A673 (cell line): ENCODE data around the gene EGLN2. TPM values are rescaled to one million over a fixed set of nuclear protein-coding genes. Genes with fewer than 3 reads are reported as not detected.
"Not testable (repeated sequence)": the region's sequence is repeated elsewhere in the genome, so short reads cannot be mapped to it uniquely, and the experiment has no call there.

Experiments
- BruUV-seq: library from RNA; stranded (reverse); fragments of 400-500 nt; replicated peaks from 2 replicates; lab custom pipeline; 2021; lab: Mats Ljungman, UMichigan
- CTCF ChIA-PET: fragments of 300-600 bp; sonication (Branson Sonifier 250); formaldehyde crosslinking; loops from one replicate; lab custom pipeline; 2022; ENCODE audit warnings: antibody characterized with exemption; lab: Charles Lee
- POLR2A ChIA-PET: fragments of 300-600 bp; sonication (Branson Sonifier 250); formaldehyde crosslinking; loops from one replicate; lab custom pipeline; 2022; ENCODE audit warnings: antibody characterized with exemption; ENCODE audit not compliant: low non-redundant PET; lab: Charles Lee
- DNase-seq: peaks from one replicate; pipeline ENCODE4 v3.0.0-alpha.2; 2015; ENCODE audit warnings: low spot score
- H3K27ac ChIP-seq: fragments of 200-600 bp; sonication (generic); 2 replicates; pipeline ENCODE4 v1.5.1; 2016; ENCODE audit warnings: mixed run types, low read depth, mild to moderate bottlenecking, mixed read lengths, antibody characterized with exemption, low read length; ENCODE audit not compliant: poor library complexity, severe bottlenecking
- H3K27me3 ChIP-seq: fragments of 200-600 bp; sonication (generic); replicated peaks from 2 replicates; pipeline ENCODE4 v1.6.1; 2017; ENCODE audit warnings: mixed run types, low read depth, mild to moderate bottlenecking, mixed read lengths, antibody characterized with exemption, low read length; ENCODE audit not compliant: insufficient read depth, poor library complexity
- H3K36me3 ChIP-seq: fragments of 200-600 bp; sonication (generic); 2 replicates; pipeline ENCODE4 v1.6.1; 2016; ENCODE audit warnings: mixed run types, mild to moderate bottlenecking, mixed read lengths, antibody characterized with exemption, low read length; ENCODE audit not compliant: insufficient read depth, poor library complexity, severe bottlenecking
- H3K4me1 ChIP-seq: fragments of 200-600 bp; sonication (generic); 2 replicates; pipeline ENCODE4 v1.6.1; 2017; ENCODE audit warnings: mixed run types, mild to moderate bottlenecking, mixed read lengths, antibody characterized with exemption, low read length; ENCODE audit not compliant: insufficient read depth, poor library complexity, severe bottlenecking
- H3K4me3 ChIP-seq: fragments of 200-600 bp; sonication (generic); 2 replicates; pipeline ENCODE4 v1.5.1; 2016; ENCODE audit warnings: low read depth, mixed run types, mild to moderate bottlenecking, mixed read lengths, low read length; ENCODE audit not compliant: poor library complexity, severe bottlenecking
- H3K9me3 ChIP-seq: fragments of 200-600 bp; sonication (generic); 2 replicates; pipeline ENCODE4 v1.6.1; 2016; ENCODE audit warnings: mixed run types, low read depth, mild to moderate bottlenecking, mixed read lengths, antibody characterized with exemption, low read length; ENCODE audit not compliant: poor library complexity, severe bottlenecking
- EZH2 ChIP-seq: fragments of 200-600 bp; sonication (generic); IDR thresholded peaks from 2 replicates; pipeline ENCODE4 v1.6.1; 2017; ENCODE audit warnings: borderline replicate concordance, low read depth, mild to moderate bottlenecking, mixed read lengths, antibody characterized with exemption, low read length; ENCODE audit not compliant: poor library complexity, severe bottlenecking
- intact Hi-C: fragments of 100-400 bp; cut with micrococcal nuclease; formaldehyde crosslinking; loops from one replicate; pipeline ENCODE4 v1.10.0; 2022; ENCODE audit not compliant: unreplicated experiment
- total RNA-seq: library from RNA; stranded (reverse); gene quantifications from 2 replicates; pipeline ENCODE4 v1.2.3, GENCODE V29; 2021
- TF ChIP-seq, protein P1 (sequence below): fragments of 300-800, 200-600 bp; sonication (generic); conservative IDR thresholded peaks from 2 replicates; pipeline ENCODE4 v1.5.1; 2017; ENCODE audit warnings: low read depth, mild to moderate bottlenecking, antibody characterized with exemption, low read length, moderate library complexity, mixed read lengths

EGLN2 gene
- total RNA-seq, 1 experiment from 2014 or later: 113 TPM

DNA sequence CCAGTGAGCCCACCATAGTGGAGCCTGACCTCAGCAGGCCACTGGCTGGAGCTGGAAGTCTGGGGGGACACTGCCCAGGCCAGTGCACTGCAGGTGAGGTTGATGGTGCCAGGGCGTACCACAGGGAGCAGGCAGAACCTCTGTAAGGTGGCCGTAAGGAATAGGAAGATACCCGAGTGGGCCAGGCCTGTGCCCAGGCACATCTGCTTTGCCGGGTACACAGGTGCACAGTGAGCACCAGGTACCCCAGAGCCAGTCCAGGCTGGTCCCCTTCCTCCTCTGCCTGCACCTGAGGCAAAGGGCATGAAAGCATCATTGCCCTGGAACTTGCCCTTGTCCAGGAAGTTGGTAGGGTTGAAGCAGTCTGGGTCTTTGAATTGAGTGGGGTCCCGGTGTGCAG is 9.5 kb downstream of the EGLN2 start:
- BruUV-seq: no TSS peak
- Histone ChIP-seq H3K27ac (no peak overlapping the region), H3K9me3 (no peaks in the 10 kb centered on the region), H3K36me3 (peaks cover 24% of the 10 kb centered on the region), H3K27me3 (no peaks in the 10 kb centered on the region), H3K4me1 (peaks cover 47% of the 10 kb centered on the region), H3K4me3 (no peak overlapping the region)
- TF ChIP-seq, protein P1, sequence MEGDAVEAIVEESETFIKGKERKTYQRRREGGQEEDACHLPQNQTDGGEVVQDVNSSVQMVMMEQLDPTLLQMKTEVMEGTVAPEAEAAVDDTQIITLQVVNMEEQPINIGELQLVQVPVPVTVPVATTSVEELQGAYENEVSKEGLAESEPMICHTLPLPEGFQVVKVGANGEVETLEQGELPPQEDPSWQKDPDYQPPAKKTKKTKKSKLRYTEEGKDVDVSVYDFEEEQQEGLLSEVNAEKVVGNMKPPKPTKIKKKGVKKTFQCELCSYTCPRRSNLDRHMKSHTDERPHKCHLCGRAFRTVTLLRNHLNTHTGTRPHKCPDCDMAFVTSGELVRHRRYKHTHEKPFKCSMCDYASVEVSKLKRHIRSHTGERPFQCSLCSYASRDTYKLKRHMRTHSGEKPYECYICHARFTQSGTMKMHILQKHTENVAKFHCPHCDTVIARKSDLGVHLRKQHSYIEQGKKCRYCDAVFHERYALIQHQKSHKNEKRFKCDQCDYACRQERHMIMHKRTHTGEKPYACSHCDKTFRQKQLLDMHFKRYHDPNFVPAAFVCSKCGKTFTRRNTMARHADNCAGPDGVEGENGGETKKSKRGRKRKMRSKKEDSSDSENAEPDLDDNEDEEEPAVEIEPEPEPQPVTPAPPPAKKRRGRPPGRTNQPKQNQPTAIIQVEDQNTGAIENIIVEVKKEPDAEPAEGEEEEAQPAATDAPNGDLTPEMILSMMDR: no peak
- no peak for TF ChIP-seq EZH2
- intact Hi-C loops: loop anchor here (10.0 kb wide), 1 partner anchor 94 kb away; the partner anchor contains the start of genes COQ8B and ITPKC
- ChIA-PET POLR2A (no interaction called here), CTCF (no interaction called here)
- no peak for DNase-seq

DNA sequence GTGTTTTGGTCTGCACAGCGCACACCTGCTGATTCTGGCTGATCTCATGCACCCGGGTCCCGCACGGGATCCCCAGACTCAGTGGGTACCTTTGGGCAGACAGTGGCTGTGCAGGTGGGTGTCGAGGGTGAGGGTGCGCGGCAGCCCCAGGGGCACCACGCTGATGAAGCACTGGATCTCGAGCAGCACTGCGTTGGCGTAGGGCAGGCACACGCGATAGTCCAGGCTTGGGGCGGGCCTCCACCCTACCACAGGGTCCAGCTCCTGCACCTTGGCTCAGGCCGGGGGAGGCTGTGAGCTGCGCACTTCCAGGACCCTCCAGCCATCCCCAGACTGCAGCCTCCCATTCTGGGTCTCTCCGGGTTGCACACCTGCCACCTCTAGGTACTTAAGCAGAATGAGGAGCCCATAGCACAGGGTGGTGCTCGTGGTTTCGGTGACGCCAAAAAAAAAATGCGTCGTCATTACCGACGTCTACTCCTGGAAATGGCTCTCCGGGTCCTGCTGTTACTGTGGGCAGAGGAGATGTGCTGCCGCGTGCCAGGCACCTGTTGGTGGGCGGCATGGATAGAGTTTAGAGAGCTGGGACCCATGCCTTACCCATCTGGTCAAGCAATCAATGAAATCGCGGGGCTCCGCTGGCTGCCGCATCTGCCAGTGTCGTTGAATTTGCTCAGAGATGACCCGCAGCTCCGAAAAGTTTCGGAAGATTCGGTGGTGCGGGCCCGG is 10.5 kb downstream of the EGLN2 start:
- ChIA-PET CTCF (no interaction called here), POLR2A (no interaction called here)
- Histone ChIP-seq H3K4me1 (peaks cover 39% of the 10 kb centered on the region), H3K27me3 (no peaks in the 10 kb centered on the region), H3K36me3 (peaks cover 24% of the 10 kb centered on the region), H3K9me3 (no peaks in the 10 kb centered on the region), H3K27ac (no peak overlapping the region), H3K4me3 (no peak overlapping the region)
- TF ChIP-seq, protein P1: no peak
- no peak for TF ChIP-seq EZH2
- intact Hi-C loops: loop anchor here (10.0 kb wide), 1 partner anchor 95 kb away; the partner anchor contains the start of genes COQ8B and ITPKC
- DNase-seq: no peak
- no TSS peak for BruUV-seq

DNA sequence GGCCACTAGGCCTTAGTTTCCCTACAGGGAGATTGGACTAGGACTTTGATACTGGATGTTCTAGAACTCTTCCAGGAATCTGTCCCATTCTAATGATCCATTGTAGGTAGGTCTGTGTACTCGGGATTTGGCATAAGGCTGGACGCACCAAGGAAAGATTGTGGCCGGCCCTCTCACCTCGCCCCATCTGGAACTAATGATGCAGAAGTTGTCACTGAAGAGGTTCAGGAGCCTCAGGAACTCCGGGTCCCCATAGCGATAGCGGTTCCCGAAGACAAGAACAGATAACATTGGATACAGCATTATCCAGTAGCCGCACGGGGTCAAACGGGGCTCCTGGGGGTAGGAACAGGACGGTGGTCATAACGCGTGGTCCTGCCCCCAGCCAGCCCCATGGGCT is 11.2 kb downstream of the EGLN2 start:
- BruUV-seq: no TSS peak
- no peak overlapping the region for H3K27ac ChIP-seq
- DNase-seq: no peak
- intact Hi-C loops: no loop called here
- no peaks in the 10 kb centered on the region for H3K27me3 ChIP-seq
- H3K4me1 ChIP-seq: peaks cover 35% of the 10 kb centered on the region
- TF ChIP-seq, protein P1: no peak
- TF ChIP-seq EZH2: no peak
- POLR2A ChIA-PET: no interaction called here
- no peaks in the 10 kb centered on the region for H3K9me3 ChIP-seq
- CTCF ChIA-PET: no interaction called here
- no peak overlapping the region for H3K4me3 ChIP-seq
- H3K36me3 ChIP-seq: peaks cover 24% of the 10 kb centered on the region

DNA sequence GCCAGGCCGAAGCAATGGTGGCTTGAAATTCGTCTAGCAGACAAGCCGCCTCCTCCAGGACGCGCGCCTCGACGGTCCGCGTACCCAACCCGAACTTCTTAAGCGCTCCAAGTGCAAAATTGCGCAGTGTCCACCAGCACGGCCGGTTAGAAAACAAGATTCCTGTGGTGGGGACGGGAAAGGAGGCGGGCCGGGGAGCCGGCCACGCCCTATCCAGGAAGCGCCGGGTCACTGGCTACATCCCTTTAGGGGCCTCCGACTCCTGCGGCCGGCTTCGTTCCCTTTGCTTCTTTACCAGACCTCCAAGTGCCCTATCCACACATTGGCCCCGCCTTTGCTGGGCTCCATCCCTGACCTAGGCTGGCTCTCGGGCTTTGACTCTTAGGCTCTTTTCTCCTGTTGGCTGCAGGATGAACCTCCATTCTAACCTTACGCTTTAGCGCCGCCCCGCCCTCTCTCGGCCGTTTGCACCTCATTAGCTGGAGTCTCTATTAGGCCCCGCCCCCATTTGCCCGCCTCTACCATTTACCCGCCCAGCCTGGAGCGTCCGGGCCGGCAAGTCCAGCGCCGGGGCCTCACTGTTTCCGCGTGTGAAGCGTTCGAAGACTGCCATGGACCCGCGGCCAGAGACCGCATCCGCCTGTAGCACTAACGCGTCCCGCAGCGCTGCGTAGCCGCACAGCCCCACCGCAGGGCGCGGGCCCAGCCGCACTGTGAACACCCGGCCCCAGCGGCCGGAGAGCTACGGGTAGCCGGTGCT is 11.8 kb downstream of the EGLN2 start:
- peak; percentile 52 for DNase-seq
- H3K27ac ChIP-seq, CTCF ChIA-PET, intact Hi-C loops, POLR2A ChIA-PET, BruUV-seq, H3K27me3 ChIP-seq, H3K9me3 ChIP-seq: not testable (repeated sequence)
- peaks cover 21% of the 10 kb centered on the region for H3K36me3 ChIP-seq
- peak overlapping the region; percentile 27 for H3K4me3 ChIP-seq
- peaks cover 30% of the 10 kb centered on the region for H3K4me1 ChIP-seq
